ENCODE data around the gene SLAMF7.
"Not testable (repeated sequence)": the region's sequence is repeated elsewhere in the genome, so short reads cannot be mapped to it uniquely, and the experiment has no call there.

Gene SLAMF7

GRCh38 chr1:160739098-160739511 is at the start of gene SLAMF7:
Gene SLAMF7 (plus strand): TSS chr1:160739247. CDS start chr1:160739302, 55 bp downstream.
- DNase-seq, result no peak

GRCh38 chr1:160692390-160692789 is 46.7 kb upstream of the SLAMF7 start:
- not testable (repeated sequence) for DNase-seq

GRCh38 chr1:160702100-160702499 is 36.9 kb upstream of the SLAMF7 start:
- no peak for DNase-seq

GRCh38 chr1:160704250-160704649 is 34.8 kb upstream of the SLAMF7 start:
- no peak for DNase-seq

- DNase-seq, result not testable (repeated sequence)
Observed at GRCh38 chr1:160705212-160705621, 33.8 kb upstream of the SLAMF7 start.

- no peak for DNase-seq
Observed at GRCh38 chr1:160705742-160706141, 33.3 kb upstream of the SLAMF7 start.

- no peak for DNase-seq
Observed at GRCh38 chr1:160706526-160707235, 32.4 kb upstream of the SLAMF7 start.

GRCh38 chr1:160707236-160708064 is 31.6 kb upstream of the SLAMF7 start:
- DNase-seq, result no peak

GRCh38 chr1:160708118-160708517 is 30.9 kb upstream of the SLAMF7 start:
- no peak for DNase-seq

GRCh38 chr1:160708801-160709200 is 30.2 kb upstream of the SLAMF7 start:
- no peak for DNase-seq

- DNase-seq, result no peak
Observed at GRCh38 chr1:160709715-160710114, 29.3 kb upstream of the SLAMF7 start.

- DNase-seq, result no peak
Observed at GRCh38 chr1:160710517-160711252, 28.4 kb upstream of the SLAMF7 start.

GRCh38 chr1:160711276-160711601 is 27.8 kb upstream of the SLAMF7 start:
- no peak for DNase-seq

- DNase-seq, result no peak
Observed at GRCh38 chr1:160711602-160712311, 27.3 kb upstream of the SLAMF7 start, which contains the start of gene CD48. Gene CD48 (minus strand): TSS chr1:160711822. CDS start chr1:160711763, 59 bp downstream.

GRCh38 chr1:160712525-160713080 is 26.4 kb upstream of the SLAMF7 start:
- not testable (repeated sequence) for DNase-seq

- DNase-seq, result no peak
Observed at GRCh38 chr1:160713161-160713560, 25.9 kb upstream of the SLAMF7 start.

GRCh38 chr1:160714034-160714648 is 24.9 kb upstream of the SLAMF7 start:
- not testable (repeated sequence) for DNase-seq

GRCh38 chr1:160716013-160716412 is 23.0 kb upstream of the SLAMF7 start:
- no peak for DNase-seq

- no peak for DNase-seq
Observed at GRCh38 chr1:160717306-160717705, 21.7 kb upstream of the SLAMF7 start.

GRCh38 chr1:160718210-160718609 is 20.8 kb upstream of the SLAMF7 start:
- DNase-seq, result no peak

GRCh38 chr1:160720356-160721085 is 18.5 kb upstream of the SLAMF7 start:
- DNase-seq, result no peak

Measured in NCI-H524 treated with DMSO at 0.1 percent for 48 hours (cell line).